GM19043 (cell line): ENCODE results near the gene SPTLC2.

Source experiments
- ATAC-seq: cut with Tn5 transposase; IDR thresholded peaks from one replicate; pipeline ENCODE4 v1.9.1; 2021; ENCODE audit warnings: low read depth; ENCODE audit not compliant: unreplicated experiment

The SPTLC2 gene

DNA sequence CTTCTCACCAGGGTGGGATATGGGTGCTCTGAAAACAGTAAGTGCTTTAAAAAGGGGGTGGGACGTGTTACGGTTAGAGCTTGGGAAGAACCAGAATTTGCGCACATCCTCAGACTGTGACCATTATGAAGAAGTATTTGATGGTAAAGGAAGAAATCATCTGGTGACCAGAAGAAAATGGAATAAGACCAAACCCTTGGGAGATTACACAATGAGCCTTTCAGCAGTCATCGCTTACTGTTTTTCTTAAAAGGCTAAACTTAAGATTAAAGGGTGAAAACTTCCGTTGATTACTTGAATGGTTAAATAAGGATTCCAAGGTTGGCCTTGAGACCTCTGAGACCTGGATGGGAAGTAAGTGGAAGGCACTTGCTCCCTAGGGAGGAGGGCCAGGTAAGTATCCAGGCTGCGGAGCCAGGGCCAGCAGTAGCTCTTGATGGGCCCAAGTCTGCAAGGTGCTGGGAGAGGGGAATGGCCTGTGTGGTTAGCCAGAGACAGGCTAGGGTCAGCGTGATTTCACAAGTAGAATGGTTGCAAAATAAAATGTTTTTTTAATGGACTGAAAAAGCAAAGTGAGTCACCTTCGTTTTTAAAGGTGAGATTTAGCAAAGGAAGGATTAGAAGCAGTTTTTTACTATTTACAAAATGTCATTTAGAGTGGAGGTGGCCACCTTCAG lies 104.8 kb downstream of the SPTLC2 start:
- ATAC-seq: no peak

DNA sequence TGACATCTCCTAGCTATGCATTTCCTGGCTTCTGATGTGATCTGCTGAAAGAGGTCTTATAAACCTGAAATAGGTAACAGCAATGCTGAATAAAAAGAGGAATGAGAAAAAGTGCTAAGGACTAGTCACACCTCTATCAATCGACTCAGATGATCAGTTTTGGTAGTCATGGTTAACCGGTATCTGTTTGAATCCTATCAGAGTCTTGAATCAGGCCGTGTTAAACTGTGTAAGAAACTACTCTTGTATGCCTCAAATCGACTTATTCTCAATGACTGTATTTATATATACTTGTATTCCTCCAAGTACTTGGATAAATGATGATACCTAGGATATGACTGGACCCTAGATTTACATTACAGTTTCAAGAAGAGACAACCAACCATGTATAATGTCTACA lies 107.1 kb downstream of the SPTLC2 start:
- no peak for ATAC-seq

DNA sequence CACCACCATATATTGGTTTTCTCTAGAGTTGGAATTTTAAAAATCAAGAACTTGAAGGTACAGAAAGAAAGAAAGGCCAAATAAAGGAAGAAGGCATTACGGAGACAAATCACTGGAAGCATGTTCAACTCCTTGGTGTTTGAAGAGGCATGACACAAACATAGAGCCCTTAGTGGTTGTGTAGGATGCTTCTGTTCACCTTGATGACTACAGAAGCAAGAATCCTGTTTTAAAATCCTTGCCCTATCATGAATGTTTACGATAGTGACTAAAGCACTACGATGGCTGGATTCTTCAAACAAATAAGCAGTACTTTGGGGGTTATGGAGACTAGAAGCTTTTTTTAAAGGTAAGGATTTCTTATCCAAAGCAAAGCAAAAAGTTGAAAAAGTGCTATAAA lies 107.6 kb downstream of the SPTLC2 start:
- ATAC-seq: no peak

DNA sequence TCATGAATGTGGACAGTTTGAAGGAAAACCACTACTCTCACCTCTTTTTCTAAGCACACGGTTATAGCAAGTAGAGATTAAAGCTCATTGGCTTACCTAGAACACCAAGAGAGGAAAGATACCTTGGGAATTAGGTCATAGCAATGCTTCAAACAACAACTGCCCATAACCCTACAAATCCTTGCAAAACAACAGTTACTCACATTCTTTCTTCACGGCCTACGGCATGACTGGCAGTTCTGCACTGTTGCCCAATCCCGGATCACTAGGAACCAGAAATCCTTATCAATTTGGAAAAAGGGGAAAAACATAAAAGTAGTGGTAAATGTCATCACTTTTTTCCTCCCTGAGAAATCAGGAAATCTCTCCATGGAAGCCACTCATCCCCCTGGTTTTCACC lies 108.2 kb downstream of the SPTLC2 start:
- ATAC-seq: no peak

DNA sequence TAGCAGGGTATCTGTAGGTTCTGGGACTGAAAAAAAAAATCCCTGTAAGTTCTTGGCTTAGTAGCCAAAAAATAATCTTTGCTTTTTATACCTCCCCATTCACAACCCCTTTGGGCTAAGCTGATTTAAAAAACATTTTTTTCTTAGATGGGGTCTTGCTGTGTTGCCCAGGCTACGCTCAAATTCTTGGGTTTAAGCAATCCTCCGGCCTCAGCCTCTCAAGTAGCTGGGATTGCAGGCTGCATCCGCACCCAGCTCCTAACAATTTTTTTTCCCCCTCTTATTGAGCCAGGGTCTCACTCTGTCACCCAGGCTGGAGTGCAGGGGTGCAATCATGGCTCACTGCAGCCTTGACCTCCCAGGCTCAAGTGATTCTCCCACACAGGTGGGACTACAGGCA lies 108.7 kb downstream of the SPTLC2 start:
- no peak for ATAC-seq

DNA sequence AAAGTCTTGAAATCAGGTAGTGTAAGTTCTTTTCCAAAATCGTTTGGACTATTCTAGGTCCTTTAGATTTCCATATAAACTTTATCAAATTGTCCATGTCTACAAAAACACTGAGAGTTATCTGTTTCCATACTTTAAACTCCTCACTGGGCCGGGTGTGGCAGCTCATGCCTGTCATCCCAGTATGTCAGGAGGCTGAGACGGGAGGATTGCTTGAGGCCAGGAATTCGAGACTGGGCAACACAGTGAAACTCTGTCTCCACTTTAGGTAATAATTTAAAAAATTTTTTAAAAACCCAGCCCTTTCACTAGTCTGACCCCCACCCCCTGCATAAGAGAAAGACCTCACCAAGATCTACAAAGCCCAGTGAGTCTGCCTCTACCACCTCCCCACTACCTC lies 111.4 kb downstream of the SPTLC2 start:
- no peak for ATAC-seq

DNA sequence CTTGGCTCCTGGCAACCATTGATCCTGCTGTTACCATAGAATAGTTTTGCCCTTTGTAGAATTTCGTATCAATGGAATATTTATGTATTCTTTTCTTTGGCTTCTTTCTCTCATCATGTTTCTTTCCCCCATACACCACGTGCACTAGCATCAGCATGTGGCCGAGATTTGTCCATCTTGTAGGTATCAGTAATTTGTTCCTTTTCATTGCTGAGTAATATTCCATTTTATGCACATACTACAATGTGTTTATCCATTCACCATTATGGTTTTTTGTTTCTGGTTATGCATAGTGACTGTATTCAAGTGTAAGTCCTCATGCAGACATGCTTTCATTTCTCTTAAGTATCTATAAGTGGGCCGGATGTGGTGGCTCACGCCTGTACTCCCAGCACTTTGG lies 113.3 kb downstream of the SPTLC2 start:
- no peak for ATAC-seq

DNA sequence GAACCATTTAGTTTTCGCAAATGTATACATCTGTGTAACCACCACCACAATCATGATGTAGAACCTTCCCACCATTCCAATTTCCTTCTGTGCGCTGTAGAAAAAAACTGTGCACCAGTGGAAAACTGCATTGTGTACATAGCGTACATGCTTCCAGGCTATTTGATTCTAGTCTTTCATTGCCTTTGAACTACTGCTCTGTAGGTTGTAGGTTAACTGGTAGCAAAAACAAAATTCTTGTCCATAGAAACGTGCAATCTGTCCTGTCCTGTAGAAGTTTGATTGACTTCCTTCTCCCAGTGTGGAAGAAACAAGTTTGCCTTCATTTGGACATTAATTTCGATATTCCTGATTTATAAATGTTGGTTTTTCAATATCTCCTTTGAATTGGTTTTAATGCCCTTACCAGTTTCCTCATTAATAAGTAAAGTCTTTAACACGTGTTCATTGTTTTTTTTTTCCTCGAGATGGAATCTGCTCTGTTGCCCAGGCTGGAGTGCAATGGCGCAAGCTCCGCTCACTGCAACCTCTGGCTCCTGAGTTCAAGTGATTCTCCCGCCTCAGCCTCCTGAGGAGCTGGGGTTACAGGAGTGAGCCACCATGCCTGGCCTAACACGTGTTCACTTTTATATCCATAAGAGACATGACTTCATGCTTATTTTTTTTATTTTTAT lies 114.2 kb downstream of the SPTLC2 start:
- ATAC-seq: no peak

DNA sequence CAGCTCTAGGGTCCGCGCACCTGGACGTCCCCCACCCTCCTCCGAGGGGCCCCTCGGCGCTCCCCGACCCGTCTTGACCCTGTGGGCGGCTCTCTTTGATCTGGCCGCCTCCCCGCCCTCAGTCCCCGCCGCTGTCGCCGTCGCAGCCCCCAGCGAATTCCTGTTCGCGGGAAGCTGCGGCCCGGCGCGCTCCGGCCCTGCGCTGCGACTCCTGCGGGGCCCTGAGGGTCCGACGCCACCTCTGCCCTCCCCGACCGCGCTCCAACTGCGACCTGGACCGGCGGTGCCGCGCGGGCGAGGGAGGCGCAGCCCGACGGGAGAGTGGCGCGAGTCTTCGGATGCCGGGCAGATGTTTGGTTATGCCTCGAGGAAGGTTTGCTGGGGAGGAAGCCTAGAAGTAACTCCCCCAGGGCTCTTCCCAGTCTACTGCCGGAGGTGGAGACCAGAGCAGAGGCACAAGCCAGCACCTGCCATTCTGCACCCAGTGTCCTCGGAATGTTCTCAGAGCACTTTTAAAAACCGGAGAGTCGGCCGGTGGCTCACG lies 117.4 kb downstream of the SPTLC2 start:
- ATAC-seq: peak; percentile 26

DNA sequence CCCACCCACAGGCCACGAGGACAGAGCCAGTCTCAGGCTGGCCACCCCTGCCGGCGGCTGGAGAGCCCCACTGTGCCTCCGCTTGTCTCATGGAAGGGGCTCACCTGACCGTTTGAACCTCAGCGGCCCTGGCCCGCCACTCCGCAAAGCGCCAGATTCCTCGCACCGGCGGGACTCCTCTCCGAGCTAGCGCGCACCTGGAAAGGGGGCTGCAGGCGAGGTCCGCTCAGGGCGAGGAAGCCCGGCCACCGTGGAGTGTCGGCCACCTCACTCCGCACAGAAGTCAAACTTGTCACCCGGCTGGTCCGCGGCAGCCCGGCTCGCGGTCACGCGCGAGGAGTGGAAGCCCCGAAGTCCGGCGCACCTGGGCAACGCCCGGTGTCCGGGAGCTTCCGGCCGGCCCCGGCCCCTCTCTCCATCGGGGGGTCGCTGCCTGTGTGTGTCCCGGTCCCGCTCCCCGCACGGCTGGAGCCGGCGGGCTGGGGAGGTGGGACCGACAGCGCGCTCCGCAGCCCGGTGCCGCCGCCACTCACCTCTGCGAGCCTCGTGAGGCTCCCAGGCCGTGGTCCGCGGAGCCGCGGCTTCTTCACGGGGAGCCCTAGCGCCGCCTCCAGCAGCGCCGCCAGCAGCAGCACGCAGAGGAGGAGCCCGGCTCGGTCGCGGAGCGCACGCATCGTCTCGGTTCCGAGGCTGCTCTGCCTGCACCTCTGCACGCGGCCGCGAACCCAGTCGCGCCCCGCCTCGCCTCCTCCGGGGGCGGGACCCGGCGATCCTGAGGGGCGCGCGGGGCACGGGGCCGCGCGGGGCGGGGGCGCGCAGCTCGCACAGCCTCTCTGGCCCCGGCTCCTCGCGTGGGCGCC lies 118.1 kb downstream of the SPTLC2 start, which contains the start of gene ISM2:
TSS of gene ISM2 (minus strand) at position 697 of the 860 bp plus-strand sequence. CDS start at position 674, 23 bp downstream.
- peak; percentile 65 for ATAC-seq

DNA sequence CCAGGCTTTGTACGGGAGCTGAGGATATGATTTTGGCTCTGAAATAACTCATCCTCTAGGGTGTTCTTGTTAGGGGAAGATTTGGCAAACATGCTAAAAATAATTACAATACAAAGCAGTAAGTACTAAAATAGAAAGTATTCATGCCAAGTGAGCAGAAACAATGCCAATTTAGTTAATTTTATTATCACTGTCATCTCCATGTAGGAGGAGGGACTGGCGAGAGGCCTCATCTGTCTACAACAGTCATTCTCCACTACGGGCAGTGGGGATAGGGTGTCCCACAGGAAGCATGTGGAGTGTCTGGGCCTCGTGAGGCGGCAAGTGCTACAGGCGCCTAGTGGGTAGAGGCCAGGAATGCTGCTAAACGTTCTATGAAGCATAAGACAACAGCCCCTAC lies 121.1 kb downstream of the SPTLC2 start:
- ATAC-seq: no peak

DNA sequence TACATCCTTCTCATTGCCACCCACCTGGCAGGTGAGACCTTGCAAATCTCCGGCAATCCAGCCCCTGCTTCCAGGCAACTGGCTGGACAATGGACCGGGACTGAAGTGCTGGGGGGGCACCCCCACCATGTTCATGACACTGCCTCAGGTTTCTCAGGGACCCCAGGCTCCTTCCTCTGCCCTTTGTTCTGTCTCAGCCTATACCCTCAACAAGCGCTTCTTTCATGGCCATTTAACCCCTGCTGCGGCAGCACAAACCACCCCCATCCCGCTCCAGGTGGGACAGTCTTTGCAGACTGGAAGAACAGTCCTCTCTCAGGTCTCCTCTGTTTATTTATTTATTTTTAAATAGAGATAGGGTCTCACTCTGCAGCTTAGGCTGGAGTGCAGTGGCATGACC lies 125.4 kb downstream of the SPTLC2 start:
- no peak for ATAC-seq

DNA sequence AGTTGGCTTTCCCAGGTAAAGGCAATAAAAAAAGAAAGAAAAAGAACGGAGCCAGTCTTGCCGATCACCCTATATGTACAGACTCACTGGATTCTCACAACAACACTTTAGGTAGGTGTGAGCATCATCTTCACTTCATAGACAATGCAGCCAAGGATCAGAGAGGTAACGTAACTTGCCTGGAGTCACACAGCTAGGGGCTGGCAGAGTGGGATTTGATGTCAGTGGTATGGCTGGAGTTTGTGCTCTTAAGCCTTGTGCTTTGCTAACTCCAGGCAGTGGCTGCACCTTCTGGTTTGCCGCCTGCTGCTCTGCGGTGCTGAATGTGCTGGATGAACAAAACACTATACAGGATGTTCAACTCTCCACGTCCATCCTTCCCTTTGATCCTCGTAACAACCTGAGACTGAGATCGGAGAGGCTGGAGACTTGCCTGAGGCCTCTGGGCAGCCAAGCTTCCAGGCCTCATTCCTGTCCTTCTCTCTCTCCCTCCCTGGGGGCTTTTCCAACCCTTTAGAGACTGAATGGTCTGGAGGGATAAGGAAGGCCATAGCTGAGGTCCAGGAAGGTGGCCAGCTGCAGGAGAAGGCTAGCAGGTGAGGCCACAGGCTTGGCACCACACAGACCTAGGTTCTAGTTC lies 126.0 kb downstream of the SPTLC2 start:
- no peak for ATAC-seq

DNA sequence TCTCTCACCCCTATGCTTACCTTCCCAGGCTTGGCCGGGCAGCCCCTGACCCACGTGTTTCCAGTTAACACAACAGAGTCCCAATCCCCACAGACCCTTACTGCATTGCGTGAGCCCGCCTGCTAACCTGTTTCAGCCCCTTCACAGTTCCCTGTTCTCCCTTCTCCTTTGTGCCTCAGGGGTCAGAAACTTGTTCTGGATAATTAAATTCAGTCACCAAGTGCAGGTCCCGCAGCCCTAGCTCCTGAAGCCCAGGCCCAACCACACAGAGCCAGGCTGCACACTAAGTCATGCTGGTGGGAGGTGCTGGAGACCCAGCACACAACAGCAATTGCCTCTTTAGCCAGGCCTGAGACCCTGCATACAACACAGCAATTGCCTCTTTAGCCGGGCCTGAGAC lies 127.4 kb downstream of the SPTLC2 start:
- no peak for ATAC-seq

DNA sequence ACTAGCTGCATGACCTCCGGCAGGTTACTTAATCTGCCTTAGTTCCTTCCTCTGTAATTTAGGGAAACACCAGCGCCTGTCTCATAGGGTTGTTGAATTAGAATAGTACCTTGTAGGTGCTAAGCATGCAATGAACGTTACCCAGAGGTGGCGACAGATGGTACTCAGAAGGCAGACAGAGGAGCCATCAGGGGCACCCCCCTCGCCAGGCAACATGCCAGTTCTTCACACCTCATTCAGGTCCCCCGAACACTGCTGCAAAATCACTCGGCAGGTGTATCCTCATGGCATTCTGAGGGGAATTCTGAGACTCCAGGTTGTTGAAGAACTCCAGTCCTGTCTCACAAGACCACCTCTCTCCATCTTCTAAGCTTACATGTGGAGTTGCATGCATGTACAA lies 127.9 kb downstream of the SPTLC2 start:
- ATAC-seq: no peak

DNA sequence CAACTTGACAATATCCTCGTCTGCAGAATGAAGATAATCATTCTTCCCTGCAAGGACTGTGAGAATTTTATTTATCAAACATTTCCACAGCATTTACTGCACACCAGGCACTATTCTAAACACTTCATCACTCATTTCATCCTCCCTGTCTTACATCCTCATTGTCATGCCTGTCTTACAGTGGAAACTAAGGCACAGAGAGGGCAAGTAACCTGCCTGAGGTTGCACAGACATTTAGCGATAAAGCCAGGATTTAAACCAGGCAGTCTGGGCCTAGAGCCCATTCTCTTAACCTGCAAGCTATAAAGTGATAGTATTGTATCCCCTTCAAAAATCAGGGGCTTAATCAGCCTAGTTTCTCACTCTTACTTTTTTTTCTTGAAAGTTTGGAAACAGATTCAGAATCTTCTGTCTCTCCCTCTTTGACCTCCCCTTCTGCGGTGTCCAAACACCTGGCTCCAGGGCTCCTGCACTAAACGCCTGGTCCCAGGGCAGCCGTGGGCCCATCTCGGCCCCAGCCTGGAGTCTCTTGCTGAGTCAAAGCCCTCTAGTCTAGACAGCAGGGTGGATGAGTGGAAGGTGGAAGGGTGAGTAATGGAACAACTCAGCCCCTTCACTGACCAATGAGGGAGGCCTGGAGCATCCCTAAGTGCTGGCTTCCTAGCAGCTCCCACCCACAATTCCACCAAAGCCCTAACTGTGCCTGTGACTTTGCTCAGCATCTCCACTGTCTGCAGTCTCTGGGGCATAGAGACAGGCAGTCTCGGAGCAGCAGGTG lies 130.3 kb downstream of the SPTLC2 start:
- ATAC-seq: no peak

DNA sequence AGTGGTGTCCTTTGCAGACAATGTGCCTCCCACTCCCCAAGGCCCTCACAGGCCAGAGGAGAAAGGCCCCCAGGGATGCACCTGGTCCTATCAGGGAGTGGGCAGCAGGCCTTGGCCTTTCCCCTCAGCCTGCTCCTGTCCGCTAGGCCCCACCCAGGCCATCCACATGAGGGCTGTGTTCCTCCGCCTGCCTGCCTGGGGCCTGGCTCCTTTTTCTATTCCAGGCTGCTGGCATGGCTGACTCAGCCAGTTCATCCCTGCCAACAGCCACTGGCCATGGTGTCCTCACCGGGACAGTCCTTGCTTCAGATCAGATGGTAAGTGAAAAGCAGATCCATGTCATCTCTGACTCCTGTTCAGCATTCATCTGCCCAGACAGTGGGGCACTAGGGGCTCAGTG lies 131.2 kb downstream of the SPTLC2 start:
- no peak for ATAC-seq

DNA sequence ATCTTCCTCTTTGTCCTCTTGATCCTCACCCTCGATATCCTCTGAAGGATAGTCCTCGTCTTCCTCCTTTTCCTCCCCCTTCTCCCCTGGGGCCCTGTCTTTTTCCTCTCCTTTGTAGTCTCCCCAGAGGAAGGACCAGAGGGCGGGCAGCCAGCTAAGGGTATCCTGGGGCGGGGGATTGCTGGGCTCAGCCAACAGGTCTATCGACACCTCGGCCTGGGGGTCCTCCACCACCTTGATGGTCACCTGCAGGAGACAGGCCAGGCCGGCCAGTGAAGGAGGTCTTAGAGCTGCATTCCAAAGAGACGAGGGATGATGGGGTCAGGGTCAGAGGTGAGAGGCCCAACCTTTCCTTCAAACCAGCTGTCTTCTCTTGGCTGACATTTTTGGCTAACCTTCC lies 134.0 kb downstream of the SPTLC2 start:
- no peak for ATAC-seq

DNA sequence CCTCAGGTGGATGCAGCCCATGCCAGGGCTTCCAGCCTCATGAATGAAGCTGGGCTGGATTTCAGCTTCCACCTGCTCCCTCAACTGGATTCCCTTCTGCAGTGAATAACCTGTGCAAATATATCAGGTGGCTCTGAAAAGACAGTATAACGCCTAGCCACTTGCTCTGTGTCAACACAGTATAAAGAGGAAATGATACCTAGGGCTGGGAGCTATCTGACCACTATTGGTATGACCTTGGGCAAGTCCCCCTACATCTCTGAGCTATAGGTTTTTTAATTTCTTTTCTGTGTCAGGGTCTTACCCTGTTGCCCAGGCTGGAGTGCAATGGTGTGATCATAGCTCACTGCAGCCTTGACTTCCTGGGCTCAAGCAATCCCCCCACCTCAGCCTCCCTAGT lies 137.6 kb downstream of the SPTLC2 start:
- peak; percentile 95 for ATAC-seq

DNA sequence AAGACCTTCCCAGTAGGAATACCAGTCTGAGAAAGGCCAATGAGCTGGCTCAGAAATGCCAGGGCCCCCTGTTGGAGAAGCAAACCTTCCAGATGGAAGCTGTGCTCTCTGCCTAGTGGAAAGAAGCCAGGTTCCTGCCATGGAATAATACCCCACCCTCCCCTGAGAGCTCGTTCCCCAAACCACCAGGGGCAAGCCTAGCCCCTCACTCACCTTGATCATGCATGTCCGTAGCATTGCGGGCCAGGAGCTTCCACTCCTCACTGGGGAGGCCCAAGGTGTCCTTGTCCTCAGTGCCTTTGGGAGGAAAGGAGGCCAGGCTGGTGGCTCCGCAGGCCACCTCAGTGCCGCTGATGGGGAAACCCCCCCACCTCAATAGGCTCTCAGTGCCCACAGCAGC lies 138.4 kb downstream of the SPTLC2 start:
- ATAC-seq: no peak
